Left renal cortex interstitium (tissue), 4 donors: ENCODE data around the gene MUL1. TPM values are rescaled to one million over a fixed set of nuclear protein-coding genes. Genes with fewer than 3 reads are reported as not detected.

Experiments used
- DNase-seq, 4 donors: peaks; one replicate each; pipeline ENCODE4 v3.0.0-alpha.2; 2013; ENCODE audit warnings: low read depth in 4 of 4, low spot score in 2 of 4, missing footprints in 1 of 4
- polyA plus RNA-seq, 4 donors: library from polyadenylated mRNA; unstranded; fragments of 120-200 nt; gene quantifications; one replicate each; pipeline ENCODE4 v1.2.1, GENCODE V29; 2013; ENCODE audit not compliant: insufficient read length in 4 of 4

Gene MUL1, protein sequence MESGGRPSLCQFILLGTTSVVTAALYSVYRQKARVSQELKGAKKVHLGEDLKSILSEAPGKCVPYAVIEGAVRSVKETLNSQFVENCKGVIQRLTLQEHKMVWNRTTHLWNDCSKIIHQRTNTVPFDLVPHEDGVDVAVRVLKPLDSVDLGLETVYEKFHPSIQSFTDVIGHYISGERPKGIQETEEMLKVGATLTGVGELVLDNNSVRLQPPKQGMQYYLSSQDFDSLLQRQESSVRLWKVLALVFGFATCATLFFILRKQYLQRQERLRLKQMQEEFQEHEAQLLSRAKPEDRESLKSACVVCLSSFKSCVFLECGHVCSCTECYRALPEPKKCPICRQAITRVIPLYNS
- polyA plus RNA-seq = 10 to 100 TPM; 32.3 to 44.0 (median 36.4) TPM

DNA sequence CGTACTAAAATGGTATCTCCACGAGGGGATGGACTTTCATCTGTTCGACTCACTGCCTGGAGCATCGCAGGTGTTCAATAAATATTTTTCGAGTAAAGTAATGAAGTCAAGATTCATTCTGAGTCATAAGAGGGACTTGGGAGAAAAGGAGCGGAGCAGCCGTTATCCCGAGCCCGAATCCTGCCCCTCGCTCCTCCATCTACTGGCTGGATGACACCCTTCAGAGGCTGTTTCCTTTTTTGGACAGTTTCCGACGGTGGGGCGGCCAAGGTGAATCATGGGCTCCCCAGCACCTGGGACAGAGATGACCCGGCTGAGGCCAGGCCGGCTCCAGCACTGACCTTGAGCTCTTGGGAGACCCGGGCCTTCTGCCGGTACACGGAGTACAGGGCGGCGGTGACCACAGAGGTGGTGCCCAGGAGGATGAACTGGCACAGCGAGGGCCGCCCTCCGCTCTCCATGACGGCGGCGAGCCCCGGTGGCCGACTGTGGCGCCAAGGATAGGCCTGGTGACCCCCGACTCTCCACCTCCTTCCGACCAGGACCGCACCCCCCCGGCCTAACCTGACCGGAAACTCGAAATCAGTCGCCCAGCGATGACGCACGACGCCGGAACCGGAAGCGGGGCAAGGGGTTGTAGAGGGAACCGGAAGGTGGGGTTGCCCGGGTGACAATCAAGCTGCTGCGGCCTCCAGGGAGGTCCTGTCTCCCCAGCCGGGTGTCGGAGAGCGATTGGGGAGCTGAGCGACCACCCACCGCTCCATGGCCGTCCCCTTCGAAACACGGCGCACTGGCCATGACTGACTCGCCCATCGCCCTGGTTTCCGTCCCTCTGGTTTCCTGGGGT, at the start of gene MUL1:
MUL1 (minus strand) TSS at position 588 of the 847 bp plus-strand sequence; CDS start at position 461, 127 bp downstream.
- peak; percentile 79 to 92 (median 90) for DNase-seq

DNA sequence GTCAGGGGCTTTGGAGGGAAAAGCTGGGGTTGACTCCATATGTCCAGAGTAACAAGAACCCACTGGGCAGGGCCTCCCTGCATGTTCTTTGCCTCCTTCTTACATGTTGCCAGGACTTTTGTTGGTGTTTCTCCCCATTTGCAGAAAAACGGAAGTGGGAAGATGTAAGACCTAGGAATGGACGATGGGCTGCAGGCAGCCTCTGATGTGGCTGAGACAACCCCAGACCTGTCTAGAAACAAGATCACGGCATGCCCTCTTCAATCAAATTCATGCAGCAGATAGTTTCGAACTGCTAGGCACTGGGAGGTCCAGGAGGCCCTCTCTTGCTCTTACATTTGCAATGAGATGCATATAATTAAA, 47.8 kb upstream of the MUL1 start:
- no peak for DNase-seq

- DNase-seq = no peak
These were observed 47.2 kb upstream of the MUL1 start for GRCh38 chr1:20555025-20555757.

GRCh38 chr1:20552728-20553445, 44.9 kb upstream of the MUL1 start:
- DNase-seq = no peak

GRCh38 chr1:20551945-20552727, 44.2 kb upstream of the MUL1 start, which contains the start of gene FAM43B:
TSS of gene FAM43B (plus strand) at chr1:20552573. CDS start at chr1:20552974, 401 bp downstream.
- peak; percentile 73 to 83 (median 82) for DNase-seq

- DNase-seq = no peak
These were observed 43.2 kb upstream of the MUL1 start for GRCh38 chr1:20551161-20551560.

DNA sequence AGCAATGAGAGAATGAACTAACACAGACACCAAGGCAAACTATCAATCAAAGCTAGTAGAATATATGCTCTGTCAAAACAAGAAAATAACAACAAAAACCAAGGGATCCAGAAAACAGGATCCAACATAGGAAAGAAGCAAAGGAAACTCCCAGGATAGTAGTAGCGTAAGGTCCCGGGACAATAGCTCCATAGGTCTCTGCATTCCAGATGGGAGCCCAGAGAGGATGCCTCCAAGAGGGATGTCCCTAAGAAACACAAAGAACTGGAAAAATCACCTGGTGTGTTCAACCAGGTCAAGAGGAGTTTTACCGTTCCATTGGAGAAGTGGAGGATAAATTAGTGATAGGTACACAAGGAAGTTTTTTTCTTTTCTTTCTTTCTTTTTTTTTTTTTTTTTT, 38.7 kb upstream of the MUL1 start:
- no peak for DNase-seq

DNA sequence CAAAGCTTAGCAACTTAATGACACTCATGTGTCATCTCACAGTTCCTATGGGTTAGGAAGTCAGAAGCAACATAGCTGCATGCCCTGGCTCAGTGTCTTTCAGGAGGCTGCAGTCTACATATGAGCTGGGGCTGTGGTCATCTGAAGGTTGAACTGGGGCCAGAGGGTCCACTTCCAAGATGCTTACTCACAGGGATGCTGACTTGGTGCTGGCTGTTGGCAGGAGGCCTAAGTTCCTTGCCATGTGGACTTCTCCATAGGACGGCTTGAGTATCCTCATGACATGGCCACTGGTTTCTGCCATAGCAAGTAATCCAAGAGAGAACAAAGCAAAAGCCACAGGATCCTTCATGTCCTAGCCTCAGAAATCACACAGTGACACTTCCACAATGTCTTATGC, 32.3 kb upstream of the MUL1 start:
- DNase-seq = no peak

DNA sequence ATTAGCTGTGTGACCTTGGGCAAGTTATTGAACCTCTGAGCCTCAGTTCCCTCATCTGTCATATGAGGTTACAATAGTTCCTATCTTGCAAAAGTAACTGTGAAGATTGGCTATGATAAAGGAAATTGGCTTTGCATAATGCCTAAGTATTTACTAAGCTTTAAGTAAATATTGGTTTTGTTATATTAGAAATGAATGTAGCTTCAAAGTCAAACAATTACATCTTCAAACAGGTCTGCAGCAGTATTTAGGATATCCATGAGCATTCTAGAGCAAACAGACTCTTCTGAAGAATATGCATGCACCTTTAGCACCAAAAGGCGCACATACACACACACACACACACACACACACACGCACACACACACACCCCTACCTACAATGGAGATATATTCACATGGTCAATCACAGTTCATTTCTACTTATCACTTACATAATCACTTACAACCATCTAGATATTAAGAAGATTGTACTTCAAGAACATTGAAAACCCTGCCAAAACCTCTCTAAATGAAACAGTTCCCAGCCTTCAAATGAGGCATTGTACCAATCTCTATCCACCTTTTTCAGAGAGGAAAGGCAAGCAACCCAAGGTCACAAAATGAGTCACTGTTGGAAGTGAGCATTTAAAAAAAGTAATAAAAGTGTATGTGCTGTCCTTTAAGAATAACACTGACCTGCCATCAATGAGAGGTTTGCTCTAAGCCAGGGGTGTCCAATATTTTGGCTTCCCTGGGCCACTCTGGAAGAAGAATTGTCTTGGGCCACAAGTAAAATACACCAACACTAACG, 31.0 kb upstream of the MUL1 start:
- DNase-seq = no peak

DNA sequence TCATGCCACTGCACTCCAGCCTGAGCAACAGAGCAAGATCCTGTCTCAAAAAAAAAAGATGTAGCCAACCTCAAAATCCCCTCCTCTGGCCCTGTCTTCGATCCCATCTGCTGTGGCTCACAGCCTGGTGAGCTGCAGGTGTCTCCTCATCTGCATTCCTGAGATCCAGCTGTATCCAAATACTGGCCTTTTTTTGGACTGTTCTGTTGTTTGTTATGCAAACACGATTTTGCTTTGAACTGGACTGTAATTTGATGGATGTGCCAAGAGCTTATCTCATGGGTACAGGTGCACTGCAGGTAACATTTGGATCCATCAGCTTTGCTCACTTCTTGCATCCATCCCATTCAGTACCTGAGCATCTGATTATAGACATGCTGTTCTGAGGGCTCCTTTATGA, 30.3 kb upstream of the MUL1 start:
- no peak for DNase-seq

GRCh38 chr1:20534659-20535417, 26.9 kb upstream of the MUL1 start:
- no peak for DNase-seq

DNA sequence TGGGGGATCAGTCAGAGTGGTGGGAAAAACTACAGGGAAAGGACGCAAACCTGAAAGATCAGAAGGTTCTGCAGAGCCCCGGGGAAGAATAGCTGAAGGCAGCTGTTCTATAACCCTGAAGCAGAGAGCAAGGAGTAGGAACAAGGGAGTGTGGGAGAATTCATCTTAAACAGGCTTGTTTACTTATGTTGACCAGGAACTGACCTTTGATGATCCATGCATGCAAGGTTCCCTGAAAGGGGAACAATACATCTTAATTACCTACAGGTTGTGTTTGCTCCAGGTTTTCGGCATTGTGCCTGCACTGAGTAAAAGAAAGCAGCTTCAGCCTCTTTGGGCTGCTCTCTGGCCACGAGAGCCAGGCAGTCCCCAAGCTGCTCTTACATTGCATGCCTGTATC, 25.7 kb upstream of the MUL1 start:
- no peak for DNase-seq

DNA sequence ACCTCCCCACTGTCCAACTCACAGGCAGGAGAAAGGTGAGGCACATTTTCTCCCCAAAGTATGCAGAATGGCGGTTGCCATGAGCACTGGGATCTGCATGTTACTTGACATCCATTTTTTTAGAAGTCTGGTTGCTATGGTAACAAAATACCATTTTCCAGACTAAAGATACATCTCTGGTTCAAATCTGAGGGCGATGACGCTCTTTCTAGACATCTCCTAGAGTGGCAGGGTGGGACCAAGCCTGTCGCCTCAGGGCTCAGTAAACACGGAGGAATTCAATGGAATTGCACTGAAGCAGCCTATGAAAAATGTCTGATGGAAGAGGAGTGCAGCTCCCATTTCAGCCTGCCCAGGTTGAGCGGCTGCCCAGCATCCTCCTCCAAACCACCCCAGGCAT, 22.9 kb upstream of the MUL1 start:
- no peak for DNase-seq

DNA sequence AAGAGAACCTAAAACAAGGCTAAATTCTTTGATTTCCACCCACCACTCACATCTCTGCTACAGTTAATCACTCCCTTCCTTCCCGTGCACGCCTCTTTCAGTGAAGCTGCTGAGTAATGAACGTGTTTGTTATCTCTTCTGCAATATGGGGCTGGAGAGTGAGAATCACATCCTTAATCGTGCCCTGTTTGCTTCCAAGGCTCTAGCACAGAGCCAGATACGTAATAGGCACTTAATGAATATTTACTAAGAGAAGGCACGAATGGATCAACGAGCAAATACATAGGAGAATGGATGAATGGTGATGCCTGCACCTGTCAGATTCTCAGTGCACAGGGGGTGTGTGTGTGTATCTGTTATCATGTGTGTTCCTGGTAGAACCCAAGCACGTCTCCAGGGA, 22.4 kb upstream of the MUL1 start:
- no peak for DNase-seq

GRCh38 chr1:20528221-20528620, 20.3 kb upstream of the MUL1 start:
- DNase-seq = no peak

- DNase-seq = no peak
These were observed 18.3 kb upstream of the MUL1 start for GRCh38 chr1:20526267-20526666.

GRCh38 chr1:20521960-20522861, 14.3 kb upstream of the MUL1 start:
- peak; percentile 63 to 86 (median 69) for DNase-seq
